Heart left ventricle (tissue), 16 donors: Measurements from ENCODE around the gene JUN. TPM values are rescaled to one million over a fixed set of nuclear protein-coding genes. Genes with fewer than 3 reads are reported as not detected.
A peak's percentile ranks its signal among the peaks of the same experiment; 100 is the strongest.

Experiments
- ATAC-seq, 4 donors: fragments of 200-7000 bp; cut with Tn5 transposase; one replicate each; pipeline ENCODE4 v1.9.1; 2020 to 2022; ENCODE audit warnings: moderate library complexity in 4 of 4, mild to moderate bottlenecking in 3 of 4, moderate number of reproducible peaks in 1 of 4
- DNase-seq, 5 donors: peaks; one replicate each; pipeline ENCODE4 v3.0.0-alpha.2; 2020
- H3K27ac ChIP-seq, 12 donors: fragments of 200-600 bp; sonication (generic) in 4 of 12; one replicate each; pipeline versions ENCODE4 v1.5.0 to v1.8.0; 2016 to 2022; ENCODE audit warnings: mild to moderate bottlenecking in 2 of 12
- H3K27me3 ChIP-seq, 9 donors: fragments of 200-600 bp; sonication (generic) in 2 of 9; one replicate each; pipeline versions ENCODE4 v1.5.1 to v1.8.0; 2016 to 2022; ENCODE audit warnings: mild to moderate bottlenecking in 3 of 9
- H3K36me3 ChIP-seq, 9 donors: fragments of 200-600 bp; sonication (generic) in 2 of 9; one replicate each; pipeline versions ENCODE4 v1.5.0 to v1.8.0; 2018 to 2022; ENCODE audit warnings: mild to moderate bottlenecking in 2 of 9
- H3K4me1 ChIP-seq, 12 donors: fragments of 200-600 bp; sonication (generic) in 4 of 12; one replicate each; pipeline versions ENCODE4 v1.5.0 to v1.8.0; 2016 to 2022; ENCODE audit warnings: mild to moderate bottlenecking in 3 of 12
- H3K4me3 ChIP-seq, 12 donors: fragments of 200-600 bp; sonication (generic) in 4 of 12; one replicate each; pipeline versions ENCODE4 v1.5.0 to v1.8.0; 2017 to 2022; ENCODE audit warnings: mild to moderate bottlenecking in 9 of 12, moderate library complexity in 4 of 12
- H3K9me3 ChIP-seq, 12 donors: fragments of 200-600 bp; sonication (generic) in 4 of 12; one replicate each; pipeline versions ENCODE4 v1.5.0 to v1.8.0; 2016 to 2022; ENCODE audit warnings: mild to moderate bottlenecking in 1 of 12
- POLR2A ChIP-seq, 2 donors: fragments of 450-650 bp; IDR thresholded peaks; one replicate each; pipeline ENCODE4 v1.6.1; 2017; ENCODE audit warnings: antibody characterized with exemption in 2 of 2, mild to moderate bottlenecking in 2 of 2, moderate library complexity in 2 of 2
- WGBS, 4 donors: extraction: QIAGEN DNeasy Blood & Tissue Kit in 2 of 4; methylation state at CpG; one replicate each; pipeline versions ENCODE4 v1.1.5 to v1.1.7; 2013 to 2018; 5-methylcytosine and 5-hydroxymethylcytosine counted together
- intact Hi-C, 10 donors: fragments of 100-400 bp; cut with DNase I; formaldehyde crosslinking; loops; one replicate each; pipeline versions ENCODE4 v1.11.1 to v1.14.2; 2022
- polyA plus RNA-seq, 2 donors: library from polyadenylated mRNA; stranded (reverse); fragments of 200-250 nt; gene quantifications; one replicate each; pipeline ENCODE4 v1.2.3, GENCODE V29; 2013
- total RNA-seq, 9 donors: library from RNA; depleted of rRNA in 2 of 9; stranded (reverse); fragments of >200 nt in 2 of 9; fragmentation: NEBNext Ultra II Directional in 3 of 9; extraction: Animal tissue kit (Norgen Biotek cat#: 25700) in 3 of 9; gene quantifications; one replicate each; pipeline versions ENCODE4 v1.1.0 to v1.2.4, GENCODE V29; 2016 to 2023
- TF ChIP-seq, protein P1 (sequence below), 12 donors: fragments of 200-600 bp; sonication (generic) in 4 of 12; IDR thresholded peaks; one replicate each; pipeline versions ENCODE4 v1.5.0 to v1.8.0; 2018 to 2022; ENCODE audit warnings: antibody characterized with exemption in 12 of 12, mild to moderate bottlenecking in 5 of 12
- donor health status: ischemic (EF 13 %, LVEDD 7.1; RV severe dilation, severe dysfunction).
- donor health status: healthy with polysubstance abuse.
- donor health status: DM: no; HTN: yes; CAD: no.
- donor health status: DM: no; HTN: no; CAD: no.
- donor health status: ischemic (EF 25% LVEDD 6.9; RV normal size, moderate dysfunction).
- donor health status: ischemic (EF 25% LVEDD 5.7; RV mildly dilated, moderate dysfunction).
- donor health status: healthy.
- donor health status: DM: yes; HTN: yes; CAD: no.
- donor health status: ischemic (EF 35%, LVEDD 5.7; RV mildly dilated, moderate dysfunction).
- donor health status: nonischemic (EF 11% LVEDD 7.7; RV severe dilation, severe dysfunction).
- donor health status: DM: yes; HTN: yes; CAD: no.
- donor health status: PGD.
- donor health status: ischemic (EF 29% LVEDD 5.4; RV normal size, mild dysfunction).
- donor health status: nonischemic (EF 23%, LVEDD 6.1; RV moderate dilation, normal function).

Gene JUN
- total and polyA plus RNA-seq, 11 donors = 57.1 to 133 (median 82.8) TPM

DNA sequence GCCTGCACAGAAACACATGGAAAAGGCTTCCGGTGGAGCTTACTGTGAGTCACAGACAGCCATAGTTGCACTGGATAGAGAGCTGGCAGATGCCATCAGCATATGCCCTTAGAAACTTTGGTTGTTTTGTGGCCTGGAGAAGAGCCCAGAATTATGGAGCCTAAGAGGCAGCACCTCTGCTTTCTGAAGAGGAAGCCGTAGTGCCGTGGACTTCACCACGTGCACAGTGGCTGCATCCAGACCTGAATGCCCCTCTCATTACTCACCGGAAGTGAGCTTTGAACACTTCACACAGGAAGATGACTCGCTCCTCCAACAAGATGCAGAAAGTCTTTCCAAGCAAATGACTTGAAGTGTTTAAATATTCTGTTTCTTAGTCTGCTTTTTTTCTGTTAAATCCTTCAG, 28.4 kb downstream of the JUN start:
- 6 to 16% (median 9%) methylated on average over 5 to 6 of the region's 6 CpGs for WGBS, 4 donors
- Histone ChIP-seq H3K9me3 (no peaks in the 10 kb centered on the region), H3K4me1 (peaks cover 0 to 31% (median 11%) of the 10 kb centered on the region in 12 donors), H3K36me3 (no peaks in the 10 kb centered on the region), H3K27ac (peak overlapping the region in 11 of 12 donors; percentile 41 to 80 (median 71)), H3K4me3 (peak overlapping the region in 2 of 12 donors; percentile 24 to 25), H3K27me3 (no peaks in the 10 kb centered on the region)
- DNase-seq (peak; percentile 45 to 79 (median 62)), ATAC-seq (peak; percentile 69 to 95 (median 94))
- TF ChIP-seq POLR2A (IDR thresholded peaks at IDR 0.05) = no peak
- intact Hi-C loops = loop anchor here in 3 of 10 donors (1.0 to 10.0 kb wide), 3 partner anchors 26 to 1002 kb away; partner anchors contain the start of gene FGGY (in 1 of the 3)

DNA sequence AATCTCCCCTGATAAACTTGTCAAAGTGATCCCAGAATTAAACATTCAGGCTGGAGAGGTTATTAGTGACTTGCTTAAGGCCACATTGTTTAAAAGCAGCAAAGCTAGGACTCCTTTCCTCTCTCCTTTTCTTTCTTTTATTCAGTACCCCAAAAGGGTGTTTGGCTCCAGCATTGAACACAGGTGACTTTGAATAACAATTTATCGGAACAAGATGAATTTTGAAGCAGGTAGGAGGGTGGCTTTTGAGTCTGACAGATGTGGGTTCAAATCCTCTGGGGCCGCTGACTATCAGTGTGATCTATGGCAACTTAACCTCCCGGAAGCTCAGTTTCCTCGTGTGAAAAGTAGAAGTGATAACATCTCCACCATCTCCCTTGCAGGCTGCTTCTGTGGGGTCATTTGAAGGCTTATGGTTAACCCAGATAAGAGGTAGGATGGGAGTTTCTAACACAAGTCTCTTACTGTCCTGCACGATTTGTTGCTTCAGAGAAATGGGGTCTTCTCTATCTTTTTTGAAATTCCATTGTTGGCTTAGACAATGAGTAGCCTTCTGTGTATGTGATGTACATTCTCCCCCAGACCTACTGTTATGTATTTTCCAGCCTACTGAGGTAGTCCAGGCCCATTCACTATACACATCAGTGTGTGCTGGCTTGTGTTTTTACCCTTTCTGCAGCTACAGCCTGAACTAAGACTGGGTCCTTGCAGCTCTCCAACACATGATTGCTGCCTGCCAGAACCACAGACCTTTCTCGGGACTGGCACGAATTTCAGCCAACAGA, 29.0 kb downstream of the JUN start:
- Histone ChIP-seq H3K9me3 (no peaks in the 10 kb centered on the region), H3K27ac (peak overlapping the region in 11 of 12 donors; percentile 41 to 80 (median 71)), H3K27me3 (no peaks in the 10 kb centered on the region), H3K4me3 (peak overlapping the region in 2 of 12 donors; percentile 24 to 25), H3K36me3 (no peaks in the 10 kb centered on the region), H3K4me1 (peaks cover 0 to 31% (median 11%) of the 10 kb centered on the region in 12 donors)
- intact Hi-C loops = loop anchor here in 3 of 10 donors (1.0 to 10.0 kb wide), 3 partner anchors 26 to 1002 kb away; partner anchors contain the start of gene FGGY (in 1 of the 3)
- TF ChIP-seq, protein P1, sequence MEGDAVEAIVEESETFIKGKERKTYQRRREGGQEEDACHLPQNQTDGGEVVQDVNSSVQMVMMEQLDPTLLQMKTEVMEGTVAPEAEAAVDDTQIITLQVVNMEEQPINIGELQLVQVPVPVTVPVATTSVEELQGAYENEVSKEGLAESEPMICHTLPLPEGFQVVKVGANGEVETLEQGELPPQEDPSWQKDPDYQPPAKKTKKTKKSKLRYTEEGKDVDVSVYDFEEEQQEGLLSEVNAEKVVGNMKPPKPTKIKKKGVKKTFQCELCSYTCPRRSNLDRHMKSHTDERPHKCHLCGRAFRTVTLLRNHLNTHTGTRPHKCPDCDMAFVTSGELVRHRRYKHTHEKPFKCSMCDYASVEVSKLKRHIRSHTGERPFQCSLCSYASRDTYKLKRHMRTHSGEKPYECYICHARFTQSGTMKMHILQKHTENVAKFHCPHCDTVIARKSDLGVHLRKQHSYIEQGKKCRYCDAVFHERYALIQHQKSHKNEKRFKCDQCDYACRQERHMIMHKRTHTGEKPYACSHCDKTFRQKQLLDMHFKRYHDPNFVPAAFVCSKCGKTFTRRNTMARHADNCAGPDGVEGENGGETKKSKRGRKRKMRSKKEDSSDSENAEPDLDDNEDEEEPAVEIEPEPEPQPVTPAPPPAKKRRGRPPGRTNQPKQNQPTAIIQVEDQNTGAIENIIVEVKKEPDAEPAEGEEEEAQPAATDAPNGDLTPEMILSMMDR (IDR thresholded peaks at IDR 0.05) = no peak
- no peak for TF ChIP-seq POLR2A (IDR thresholded peaks at IDR 0.05)
- 46 to 64% (median 56%) methylated on average over 6 to 7 of the region's 7 CpGs for WGBS, 4 donors
- DNase-seq = peak in 2 of 5 donors; percentile 42 to 59
- peak in 1 of 4 donors; percentile 70 for ATAC-seq

DNA sequence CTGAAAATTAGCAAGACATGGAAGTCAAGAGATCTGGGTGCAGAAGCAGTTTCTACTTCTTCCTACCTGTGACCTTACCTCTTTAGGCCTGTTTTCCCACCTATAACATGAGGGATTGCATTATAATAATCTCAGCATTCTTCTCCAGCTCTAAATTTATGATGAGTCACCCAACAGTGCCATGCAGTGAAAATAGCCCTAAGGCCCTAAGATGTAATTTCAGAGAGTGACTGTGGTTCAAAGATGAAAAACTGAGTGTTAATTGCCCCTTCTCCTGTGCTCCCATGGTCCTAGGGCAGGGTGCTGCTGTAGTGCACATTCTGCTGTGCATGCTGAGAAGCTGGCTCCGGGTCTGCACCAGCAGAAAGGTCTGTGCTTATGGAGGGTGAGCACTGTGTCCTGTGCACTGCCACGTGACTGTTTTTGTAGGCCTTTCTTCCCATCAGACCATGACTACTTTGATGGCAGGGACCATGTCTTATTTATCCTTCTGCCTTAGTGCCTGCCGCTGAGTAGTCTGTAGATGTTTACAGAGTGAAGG, 29.7 kb downstream of the JUN start:
- H3K9me3 ChIP-seq = no peaks in the 10 kb centered on the region
- peak overlapping the region in 2 of 12 donors; percentile 72 to 80 for H3K27ac ChIP-seq
- intact Hi-C loops = loop anchor here in 1 of 10 donors (10.0 kb wide), 1 partner anchor 541 kb away; the partner anchor contains the start of gene FGGY
- no peaks in the 10 kb centered on the region for H3K27me3 ChIP-seq
- DNase-seq = no peak
- H3K4me1 ChIP-seq = peaks cover 0 to 31% (median 11%) of the 10 kb centered on the region in 12 donors
- no peak for TF ChIP-seq POLR2A (IDR thresholded peaks at IDR 0.05)
- TF ChIP-seq, protein P1 (IDR thresholded peaks at IDR 0.05) = no peak
- 90 to 97% (median 95%) methylated on average over 3 of the region's 3 CpGs for WGBS, 4 donors
- no peak for ATAC-seq
- no peaks in the 10 kb centered on the region for H3K36me3 ChIP-seq
- no peak overlapping the region for H3K4me3 ChIP-seq

GRCh38 chr1:58753431-58753866, 30.4 kb downstream of the JUN start:
- H3K9me3 ChIP-seq = no peaks in the 10 kb centered on the region
- ATAC-seq (no peak), DNase-seq (no peak)
- H3K27ac ChIP-seq = peak overlapping the region in 2 of 12 donors; percentile 46 to 80
- intact Hi-C loops = loop anchor here in 1 of 10 donors (10.0 kb wide), 1 partner anchor 541 kb away; the partner anchor contains the start of gene FGGY
- no peaks in the 10 kb centered on the region for H3K36me3 ChIP-seq
- no peak for TF ChIP-seq POLR2A (IDR thresholded peaks at IDR 0.05)
- TF ChIP-seq, protein P1 (IDR thresholded peaks at IDR 0.05) = no peak
- 85 to 89% (median 88%) methylated on average over 4 of the region's 4 CpGs for WGBS, 4 donors
- no peaks in the 10 kb centered on the region for H3K27me3 ChIP-seq
- H3K4me1 ChIP-seq = peaks cover 0 to 31% (median 11%) of the 10 kb centered on the region in 12 donors
- no peak overlapping the region for H3K4me3 ChIP-seq
